ENCODE results near the gene MPO.

Gene MPO

GRCh38 chr17:58279736-58280479 is 827 bp downstream of the MPO start:
- DNase-seq (ENCODE audit: low read depth) = no peak

GRCh38 chr17:58279016-58279711 is 1.6 kb downstream of the MPO start:
- DNase-seq (ENCODE audit: low read depth) = no peak

GRCh38 chr17:58278661-58279015 is 2.1 kb downstream of the MPO start:
- no peak for DNase-seq (ENCODE audit: low read depth)

GRCh38 chr17:58277802-58278595 is 2.7 kb downstream of the MPO start:
- no peak for DNase-seq (ENCODE audit: low read depth)

- DNase-seq (ENCODE audit: low read depth) = no peak
Observed at GRCh38 chr17:58277107-58277801, 3.5 kb downstream of the MPO start.

- no peak for DNase-seq (ENCODE audit: low read depth)
Observed at GRCh38 chr17:58276423-58276822, 4.3 kb downstream of the MPO start.

- DNase-seq (ENCODE audit: low read depth) = no peak
Observed at GRCh38 chr17:58275417-58275816, 5.3 kb downstream of the MPO start.

- no peak for DNase-seq (ENCODE audit: low read depth)
Observed at GRCh38 chr17:58273453-58274104, 7.2 kb downstream of the MPO start.

- DNase-seq (ENCODE audit: low read depth) = no peak
Observed at GRCh38 chr17:58272367-58273280, 8.1 kb downstream of the MPO start.

GRCh38 chr17:58271216-58271931 is 9.4 kb downstream of the MPO start:
- no peak for DNase-seq (ENCODE audit: low read depth)

GRCh38 chr17:58270476-58271215 is 10.1 kb downstream of the MPO start:
- DNase-seq (ENCODE audit: low read depth) = no peak

- DNase-seq (ENCODE audit: low read depth) = no peak
Observed at GRCh38 chr17:58269557-58270291, 11.0 kb downstream of the MPO start.

GRCh38 chr17:58268774-58269556 is 11.8 kb downstream of the MPO start:
- DNase-seq (ENCODE audit: low read depth) = no peak

GRCh38 chr17:58268326-58268725 is 12.4 kb downstream of the MPO start:
- no peak for DNase-seq (ENCODE audit: low read depth)

- no peak for DNase-seq (ENCODE audit: low read depth)
Observed at GRCh38 chr17:58267347-58268324, 13.1 kb downstream of the MPO start.

All from HS-5 (cell line).